ENCODE data around the gene BNIPL.

DNA sequence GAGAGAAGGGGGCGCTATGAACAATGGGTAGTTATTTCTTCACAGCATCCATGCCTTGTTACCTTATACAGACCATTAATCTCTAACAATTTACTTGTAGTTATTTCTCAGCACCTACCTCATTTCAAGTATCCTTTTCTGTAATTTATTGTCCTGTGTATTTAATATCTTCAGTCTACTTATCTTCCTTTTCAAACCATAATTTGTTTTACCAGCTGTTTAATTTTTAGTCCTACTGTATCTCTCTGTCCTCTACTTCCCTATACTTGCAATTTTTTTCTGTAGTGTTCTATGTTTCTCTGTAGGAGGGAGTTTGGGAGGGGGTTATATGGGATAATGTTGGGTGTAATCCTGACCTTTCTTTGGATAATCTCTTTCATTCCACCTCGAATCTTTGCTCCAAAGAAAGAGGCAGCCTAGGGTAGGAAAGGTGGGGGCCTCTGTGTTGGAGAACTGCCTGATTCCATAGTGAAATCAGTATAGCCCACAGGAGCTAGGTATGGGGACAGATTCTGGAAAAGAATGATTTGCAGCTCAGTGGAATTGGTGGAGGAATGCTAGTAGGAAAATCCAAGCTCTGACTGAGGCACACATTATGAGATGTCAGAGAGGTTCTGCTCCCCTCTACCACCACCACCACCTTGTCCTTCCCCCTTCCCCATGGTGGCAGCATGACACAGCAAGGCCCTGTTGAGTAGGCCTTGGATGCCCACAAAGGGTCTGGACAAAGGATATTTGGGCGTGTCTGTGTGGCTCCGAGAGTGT, 24.5 kb downstream of the BNIPL start:
- TF ChIP-seq, protein P1, sequence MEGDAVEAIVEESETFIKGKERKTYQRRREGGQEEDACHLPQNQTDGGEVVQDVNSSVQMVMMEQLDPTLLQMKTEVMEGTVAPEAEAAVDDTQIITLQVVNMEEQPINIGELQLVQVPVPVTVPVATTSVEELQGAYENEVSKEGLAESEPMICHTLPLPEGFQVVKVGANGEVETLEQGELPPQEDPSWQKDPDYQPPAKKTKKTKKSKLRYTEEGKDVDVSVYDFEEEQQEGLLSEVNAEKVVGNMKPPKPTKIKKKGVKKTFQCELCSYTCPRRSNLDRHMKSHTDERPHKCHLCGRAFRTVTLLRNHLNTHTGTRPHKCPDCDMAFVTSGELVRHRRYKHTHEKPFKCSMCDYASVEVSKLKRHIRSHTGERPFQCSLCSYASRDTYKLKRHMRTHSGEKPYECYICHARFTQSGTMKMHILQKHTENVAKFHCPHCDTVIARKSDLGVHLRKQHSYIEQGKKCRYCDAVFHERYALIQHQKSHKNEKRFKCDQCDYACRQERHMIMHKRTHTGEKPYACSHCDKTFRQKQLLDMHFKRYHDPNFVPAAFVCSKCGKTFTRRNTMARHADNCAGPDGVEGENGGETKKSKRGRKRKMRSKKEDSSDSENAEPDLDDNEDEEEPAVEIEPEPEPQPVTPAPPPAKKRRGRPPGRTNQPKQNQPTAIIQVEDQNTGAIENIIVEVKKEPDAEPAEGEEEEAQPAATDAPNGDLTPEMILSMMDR (IDR thresholded peaks at IDR 0.05): no peak
- TF ChIP-seq POLR2A (IDR thresholded peaks at IDR 0.05; ENCODE audit: low read depth) (no peak), POLR2AphosphoS5 (IDR thresholded peaks at IDR 0.05) (no peak), EP300 (IDR thresholded peaks at IDR 0.05) (no peak)

All from esophagus muscularis mucosa (tissue), 4 donors.